ENCODE data around the gene MCF2L.

- TF ChIP-seq, protein P1, sequence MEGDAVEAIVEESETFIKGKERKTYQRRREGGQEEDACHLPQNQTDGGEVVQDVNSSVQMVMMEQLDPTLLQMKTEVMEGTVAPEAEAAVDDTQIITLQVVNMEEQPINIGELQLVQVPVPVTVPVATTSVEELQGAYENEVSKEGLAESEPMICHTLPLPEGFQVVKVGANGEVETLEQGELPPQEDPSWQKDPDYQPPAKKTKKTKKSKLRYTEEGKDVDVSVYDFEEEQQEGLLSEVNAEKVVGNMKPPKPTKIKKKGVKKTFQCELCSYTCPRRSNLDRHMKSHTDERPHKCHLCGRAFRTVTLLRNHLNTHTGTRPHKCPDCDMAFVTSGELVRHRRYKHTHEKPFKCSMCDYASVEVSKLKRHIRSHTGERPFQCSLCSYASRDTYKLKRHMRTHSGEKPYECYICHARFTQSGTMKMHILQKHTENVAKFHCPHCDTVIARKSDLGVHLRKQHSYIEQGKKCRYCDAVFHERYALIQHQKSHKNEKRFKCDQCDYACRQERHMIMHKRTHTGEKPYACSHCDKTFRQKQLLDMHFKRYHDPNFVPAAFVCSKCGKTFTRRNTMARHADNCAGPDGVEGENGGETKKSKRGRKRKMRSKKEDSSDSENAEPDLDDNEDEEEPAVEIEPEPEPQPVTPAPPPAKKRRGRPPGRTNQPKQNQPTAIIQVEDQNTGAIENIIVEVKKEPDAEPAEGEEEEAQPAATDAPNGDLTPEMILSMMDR (IDR thresholded peaks at IDR 0.05) = no peak
- TF ChIP-seq POLR2A (IDR thresholded peaks at IDR 0.05) = no peak
Observed at GRCh38 chr13:113014752-113015745, 46.0 kb downstream of the MCF2L start.
